Kidney (tissue), 14 donors: ENCODE measurements around the gene ANO2. TPM values are rescaled to one million over a fixed set of nuclear protein-coding genes. Genes with fewer than 3 reads are reported as not detected.

Source experiments
- DNase-seq, 5 donors: peaks; one replicate each; pipeline ENCODE4 v3.0.0-alpha.2; 2013 to 2020
- FAIRE-seq: peaks from 2 replicates; lab custom pipeline; 2012; peaks lifted over from hg19 to GRCh38; lab: Jason Lieb, UNC
- H3K27ac ChIP-seq, 2 donors: one replicate each; pipeline ENCODE4 v1.7.0; 2013; ENCODE audit warnings: low read depth in 2 of 2, low read length in 2 of 2, inconsistent platforms in 1 of 2
- H3K27me3 ChIP-seq: one replicate; pipeline ENCODE4 v1.7.1; 2013; ENCODE audit warnings: low read length, inconsistent platforms; ENCODE audit not compliant: control insufficient read depth, insufficient read depth
- H3K36me3 ChIP-seq, 3 donors: one replicate each; pipeline versions ENCODE4 v1.7.0 to v1.7.1; 2013; ENCODE audit warnings: low read length in 3 of 3, control low read depth in 1 of 3, inconsistent platforms in 1 of 3; ENCODE audit not compliant: insufficient read depth in 3 of 3, control insufficient read depth in 2 of 3
- H3K4me1 ChIP-seq, 3 donors: one replicate each; pipeline versions ENCODE4 v1.7.0 to v1.7.1; 2013; ENCODE audit warnings: low read length in 3 of 3, inconsistent platforms in 1 of 3, low read depth in 1 of 3; ENCODE audit not compliant: control insufficient read depth in 2 of 3, insufficient read depth in 2 of 3
- H3K4me3 ChIP-seq, 3 donors: one replicate each; pipeline versions ENCODE4 v1.7.0 to v1.8.1; 2013; ENCODE audit warnings: low read length in 3 of 3, control low read depth in 1 of 3, inconsistent platforms in 1 of 3
- H3K9ac ChIP-seq, 3 donors: one replicate each; pipeline versions ENCODE4 v1.7.0 to v1.7.1; 2013; ENCODE audit warnings: low read length in 3 of 3, control low read depth in 1 of 3, inconsistent platforms in 1 of 3
- H3K9me3 ChIP-seq, 3 donors: one replicate each; pipeline versions ENCODE4 v1.7.0 to v1.7.1; 2013; ENCODE audit warnings: low read length in 3 of 3, control low read depth in 1 of 3, inconsistent platforms in 1 of 3; ENCODE audit not compliant: control insufficient read depth in 2 of 3, insufficient read depth in 1 of 3
- CTCF ChIP-seq: IDR thresholded peaks from 3 replicates; pipeline ENCODE4 v1.5.1; 2012; ENCODE audit warnings: mild to moderate bottlenecking, moderate library complexity, borderline replicate concordance; ENCODE audit not compliant: insufficient read depth; ENCODE audit errors: extremely low read depth
- intact Hi-C: fragments of 100-400 bp; cut with DNase I; formaldehyde crosslinking; loops from one replicate; pipeline ENCODE4 v1.11.1; 2022
- polyA plus RNA-seq: library from polyadenylated mRNA; stranded (reverse); fragments of 350-450 nt; fragmentation: Illumina TruSeq; extraction: RNeasy Lipid Tissue Mini Kit (QIAGEN cat#74804); gene quantifications from one replicate; pipeline ENCODE4 v1.2.3, GENCODE V29; 2014; ENCODE audit warnings: low read depth, low replicate concordance; ENCODE audit not compliant: insufficient read depth
- total RNA-seq: library from RNA; stranded (reverse); fragmentation: NEBNext Ultra II Directional; extraction: Animal tissue kit (Norgen Biotek cat#: 25700); gene quantifications from one replicate; pipeline ENCODE4 v1.2.1, GENCODE V29; 2021
- donor health status: control.
- donor health status: control.
- donor health status: control.
- donor health status: control.
- donor health status: control.
- donor health status: DM: yes; HTN: yes; CAD: no.
- donor health status: Normal renal cell carcinoma (clear cell type).

Gene ANO2
- total and polyA plus RNA-seq, 2 donors from 2014 or later = 0.34 to 4.4 TPM

- Histone ChIP-seq H3K4me1 (no peaks in the 10 kb centered on the region), H3K9me3 (no peaks in the 10 kb centered on the region), H3K36me3 (no peaks in the 10 kb centered on the region), H3K9ac (no peak overlapping the region), H3K4me3 (no peak overlapping the region), H3K27me3 (no peaks in the 10 kb centered on the region), H3K27ac (no peak overlapping the region)
- intact Hi-C loops = no loop called here
- TF ChIP-seq CTCF = no peak
- DNase-seq (no peak), FAIRE-seq (no peak)
These were observed 40.6 kb downstream of the ANO2 start for GRCh38 chr12:5904441-5904840.

GRCh38 chr12:5902736-5903135 lies 42.3 kb downstream of the ANO2 start:
- Histone ChIP-seq H3K36me3 (no peaks in the 10 kb centered on the region), H3K27ac (no peak overlapping the region), H3K27me3 (no peaks in the 10 kb centered on the region), H3K9ac (no peak overlapping the region), H3K9me3 (peaks cover 0 to 4% (median 0%) of the 10 kb centered on the region in 3 donors), H3K4me1 (no peaks in the 10 kb centered on the region), H3K4me3 (no peak overlapping the region)
- no peak for TF ChIP-seq CTCF
- DNase-seq (no peak), FAIRE-seq (no peak)
- intact Hi-C loops = no loop called here

GRCh38 chr12:5901416-5901815 lies 43.6 kb downstream of the ANO2 start:
- TF ChIP-seq CTCF = no peak

More at GRCh38 chr12:5901416-5901815, 43.6 kb downstream of the ANO2 start:
- intact Hi-C loops = no loop called here
- Histone ChIP-seq H3K4me3 (no peak overlapping the region), H3K27ac (no peak overlapping the region), H3K4me1 (no peaks in the 10 kb centered on the region), H3K36me3 (no peaks in the 10 kb centered on the region), H3K9ac (no peak overlapping the region), H3K9me3 (peaks cover 0 to 4% (median 0%) of the 10 kb centered on the region in 3 donors), H3K27me3 (no peaks in the 10 kb centered on the region)
- DNase-seq = no peak
- FAIRE-seq = no peak
